HG02884 (cell line): ENCODE measurements around the gene FBXL15.

Experiments
- ATAC-seq: cut with Tn5 transposase; IDR thresholded peaks from one replicate; pipeline ENCODE4 v1.9.1; 2021; ENCODE audit warnings: mild to moderate bottlenecking, moderate library complexity; ENCODE audit not compliant: unreplicated experiment

The FBXL15 gene

DNA sequence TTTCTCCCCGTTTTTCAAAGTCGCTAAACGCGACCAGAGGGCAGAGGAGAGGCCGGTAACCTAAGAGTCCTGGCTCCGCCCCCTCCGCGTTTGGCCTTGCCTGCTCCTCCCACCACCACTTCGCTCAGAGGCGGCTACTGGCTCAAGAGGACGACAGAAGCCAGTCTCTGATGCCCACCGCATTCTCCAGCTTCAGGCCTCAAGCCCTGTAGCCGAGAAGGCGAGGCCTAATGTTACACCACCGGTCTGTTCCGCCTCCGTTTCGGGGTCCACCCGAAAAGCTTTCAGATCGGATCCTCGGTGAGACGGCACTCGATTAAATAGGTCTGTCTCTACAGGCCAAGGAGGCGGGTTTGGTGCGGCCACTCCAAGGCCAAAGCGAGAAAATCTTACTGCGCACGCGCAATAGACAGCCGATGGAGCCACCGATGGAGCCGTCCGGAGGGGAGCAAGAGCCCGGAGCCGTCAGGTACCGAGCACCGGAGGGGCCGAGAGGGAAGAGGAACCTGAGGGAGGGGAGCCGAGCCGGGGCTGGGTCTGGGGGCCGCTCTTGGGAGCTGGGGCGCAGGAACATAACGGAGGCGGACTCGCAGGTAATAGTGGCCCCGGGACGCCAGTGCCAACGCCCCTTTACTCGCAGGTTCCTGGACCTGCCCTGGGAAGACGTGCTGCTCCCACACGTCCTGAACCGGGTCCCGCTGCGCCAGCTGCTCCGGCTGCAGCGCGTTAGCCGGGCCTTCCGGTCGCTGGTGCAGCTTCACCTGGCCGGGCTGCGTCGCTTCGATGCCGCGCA lies at the start of gene FBXL15:
Gene FBXL15, plus strand, starts transcription at position 123 of the 793 bp plus-strand sequence. Its CDS starts 294 bp downstream, at position 417.
- ATAC-seq = peak; percentile 77

- no peak for ATAC-seq
Measured at GRCh38 chr10:102371295-102371694, 49.3 kb upstream of the FBXL15 start.

- no peak for ATAC-seq
Measured at GRCh38 chr10:102375250-102375649, 45.4 kb upstream of the FBXL15 start.

DNA sequence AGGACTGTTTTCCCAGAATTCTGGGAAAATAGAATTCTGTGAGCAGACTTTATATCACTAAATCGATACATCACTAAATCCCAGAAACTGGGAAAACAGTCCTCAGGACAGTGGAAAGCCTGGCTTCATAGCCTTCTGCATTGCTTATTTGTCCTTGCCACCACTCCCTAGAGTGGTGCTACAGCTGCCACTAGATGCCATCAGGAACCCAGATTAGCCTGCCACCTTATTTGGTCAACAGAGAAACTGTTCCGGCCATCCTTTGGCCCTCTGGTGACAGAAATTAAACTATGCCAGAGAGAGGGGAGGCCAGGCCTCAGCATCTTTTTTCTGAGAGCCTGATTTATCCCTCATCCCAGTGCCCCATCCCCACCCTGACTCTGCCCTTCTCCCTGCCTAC lies 44.8 kb upstream of the FBXL15 start:
- no peak for ATAC-seq

- ATAC-seq = no peak
Measured at GRCh38 chr10:102376901-102377300, 43.7 kb upstream of the FBXL15 start.

DNA sequence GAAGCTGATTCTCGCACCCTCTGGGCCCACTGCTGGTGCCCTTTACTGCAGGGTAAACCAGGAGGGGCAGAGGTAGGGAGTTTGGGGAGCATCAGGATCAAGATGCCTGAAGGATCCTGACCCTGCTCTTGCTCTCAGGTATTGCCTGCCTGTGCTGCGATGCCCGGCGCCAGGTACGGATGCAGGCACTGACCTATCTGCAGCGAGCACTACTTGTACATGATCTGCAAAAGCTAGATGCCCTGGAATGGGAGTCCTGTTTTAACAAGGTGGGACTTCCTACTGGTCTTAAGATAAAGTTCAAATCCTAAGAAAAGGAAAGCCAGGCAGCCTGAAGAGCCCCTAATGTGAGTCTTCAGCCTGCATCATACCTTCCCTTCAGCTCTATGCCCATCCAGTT lies 41.3 kb upstream of the FBXL15 start:
- ATAC-seq = no peak

GRCh38 chr10:102381983-102382382 lies 38.7 kb upstream of the FBXL15 start:
- ATAC-seq = no peak

DNA sequence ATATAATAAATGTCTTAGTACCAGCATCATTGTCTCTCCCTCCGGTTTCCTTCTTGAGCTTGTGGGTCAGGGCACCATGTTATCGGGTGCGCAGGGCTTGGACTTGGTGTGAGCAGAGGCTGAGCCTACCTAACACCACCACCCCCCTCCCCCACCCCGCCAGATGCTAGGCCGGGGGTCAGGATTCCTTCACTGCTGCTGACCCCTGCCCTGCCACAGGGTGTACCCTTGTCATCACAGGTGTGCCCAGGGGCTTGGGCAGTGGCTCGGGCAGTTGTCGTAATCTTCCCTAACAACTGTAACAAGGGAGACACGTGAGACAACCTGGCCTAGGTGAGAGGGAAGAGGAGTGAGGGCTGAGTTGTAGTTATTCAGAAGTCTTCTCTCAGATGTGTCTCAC lies 37.8 kb upstream of the FBXL15 start:
- ATAC-seq = no peak

DNA sequence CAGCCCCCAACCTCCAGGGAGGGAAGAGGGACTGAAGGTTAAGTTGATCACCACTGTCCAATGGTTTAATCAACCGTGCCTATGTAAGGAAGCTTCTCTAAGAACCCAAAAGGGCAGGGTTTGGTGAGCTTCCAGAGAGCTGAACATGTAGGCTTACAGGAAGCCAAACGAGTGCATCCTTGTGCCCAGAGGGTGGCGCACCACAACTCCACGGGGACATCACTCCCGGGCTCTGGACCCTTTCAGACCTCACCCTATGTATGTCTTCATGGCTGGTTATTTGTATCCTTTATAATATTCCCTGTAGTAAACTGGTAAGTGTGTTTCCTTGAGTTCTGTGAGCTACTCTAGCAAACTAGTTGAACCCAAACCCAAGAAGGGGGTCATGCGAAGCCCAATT lies 36.6 kb upstream of the FBXL15 start:
- ATAC-seq = no peak

DNA sequence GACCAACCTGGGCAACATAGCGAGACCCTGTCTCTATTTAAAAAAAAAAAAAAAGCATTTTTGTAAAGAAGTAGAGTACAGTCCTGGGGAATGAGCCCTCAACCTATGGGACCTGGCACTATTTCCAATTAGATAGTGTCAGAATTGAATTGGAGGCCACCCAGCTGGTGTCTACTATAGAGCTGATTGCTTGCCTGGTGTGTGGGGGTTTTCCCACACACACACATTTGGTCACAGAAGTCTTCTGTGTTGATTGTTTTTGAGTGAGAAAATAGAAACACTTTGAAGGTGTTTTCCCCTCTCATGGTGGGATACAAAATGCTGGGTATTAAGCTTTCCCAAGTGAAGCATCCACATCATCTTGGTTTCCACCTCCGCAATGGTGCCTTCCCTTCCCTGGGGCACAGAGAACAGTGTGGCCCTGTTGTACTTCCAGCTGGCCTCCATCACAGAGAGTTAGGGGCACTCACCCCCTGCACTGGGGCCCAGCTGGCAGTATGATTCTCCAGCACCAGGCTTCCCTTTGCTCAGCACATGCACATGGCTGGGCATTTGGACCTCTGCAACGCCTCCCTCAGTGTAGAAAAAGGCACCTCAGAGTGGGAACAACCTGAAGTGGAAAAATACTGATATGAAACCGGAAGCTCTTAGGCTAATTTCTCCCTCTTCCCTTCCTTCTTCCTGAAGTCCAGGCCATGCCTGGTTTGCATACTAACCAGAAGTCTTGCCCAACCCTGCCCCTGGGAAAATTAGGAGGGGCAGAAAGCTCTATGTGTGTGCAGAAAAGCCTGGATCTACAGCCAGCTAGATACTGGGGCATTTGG lies 35.8 kb upstream of the FBXL15 start:
- ATAC-seq = no peak

- ATAC-seq = no peak
Measured at GRCh38 chr10:102389894-102390293, 30.7 kb upstream of the FBXL15 start.

- no peak for ATAC-seq
Measured at GRCh38 chr10:102392306-102392705, 28.3 kb upstream of the FBXL15 start.

GRCh38 chr10:102393411-102394078 lies 27.1 kb upstream of the FBXL15 start:
- no peak for ATAC-seq

- peak; percentile 60 for ATAC-seq
Measured at GRCh38 chr10:102394079-102394800, 26.4 kb upstream of the FBXL15 start.

DNA sequence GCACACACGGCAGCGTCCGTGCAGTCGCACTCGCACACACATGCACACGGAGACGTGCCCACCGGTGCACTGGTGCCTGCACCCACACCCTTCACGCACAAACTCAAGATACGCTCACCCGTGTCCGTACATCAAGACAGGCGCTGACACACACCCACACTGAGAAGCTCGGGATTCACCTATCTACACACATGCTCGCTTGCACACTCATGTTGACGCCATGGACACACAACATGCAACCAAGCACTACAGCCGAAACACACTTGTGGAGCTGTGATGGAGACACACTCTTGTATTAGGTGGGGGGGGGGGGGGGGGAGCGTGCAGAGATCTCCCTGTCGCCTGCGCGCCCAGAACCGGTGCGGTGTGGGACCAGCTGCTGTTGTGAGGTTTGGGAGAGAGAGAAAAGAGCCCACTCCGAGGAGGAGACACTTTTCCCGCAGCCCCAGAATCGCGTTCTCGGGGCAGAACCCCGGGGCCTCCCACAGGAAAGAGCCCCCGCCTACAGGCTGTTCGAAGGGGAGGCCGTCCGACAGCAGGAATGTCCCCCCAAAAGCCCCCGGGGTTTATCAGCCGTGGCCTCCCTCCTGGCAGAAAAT lies 25.7 kb upstream of the FBXL15 start:
- ATAC-seq = no peak

GRCh38 chr10:102395400-102396316 lies 25.0 kb upstream of the FBXL15 start, which contains the start of gene NFKB2:
TSS of gene NFKB2 (plus strand) at chr10:102395705. CDS start at chr10:102395960, 255 bp downstream.
- ATAC-seq = no peak

DNA sequence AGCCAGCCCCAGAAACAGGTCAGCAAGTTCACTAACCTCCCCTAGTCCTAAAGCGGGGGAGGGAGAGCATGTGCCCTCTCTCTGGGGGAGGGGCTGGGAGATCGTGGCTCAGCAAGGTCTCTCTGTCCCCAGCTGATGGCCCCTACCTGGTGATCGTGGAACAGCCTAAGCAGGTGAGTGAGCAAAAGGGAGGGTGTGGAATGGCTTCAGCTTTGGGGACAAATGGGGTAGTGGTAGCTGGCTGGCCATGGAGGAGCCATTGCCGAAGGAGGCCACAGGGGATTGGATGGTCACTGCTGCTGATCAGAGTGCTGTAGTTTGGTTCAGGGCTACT lies 24.4 kb upstream of the FBXL15 start:
- no peak for ATAC-seq

DNA sequence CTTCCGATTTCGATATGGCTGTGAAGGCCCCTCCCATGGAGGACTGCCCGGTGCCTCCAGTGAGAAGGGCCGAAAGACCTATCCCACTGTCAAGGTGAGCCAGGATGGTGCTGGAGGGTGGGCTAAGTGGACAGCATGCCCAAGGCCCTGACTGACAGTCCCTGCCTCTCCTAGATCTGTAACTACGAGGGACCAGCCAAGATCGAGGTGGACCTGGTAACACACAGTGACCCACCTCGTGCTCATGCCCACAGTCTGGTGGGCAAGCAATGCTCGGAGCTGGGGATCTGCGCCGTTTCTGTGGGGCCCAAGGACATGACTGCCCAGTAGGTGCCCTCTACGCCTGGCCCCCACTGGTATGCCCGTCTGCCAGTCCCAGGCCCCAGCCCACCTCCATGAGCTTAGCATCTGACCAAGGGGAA lies 23.9 kb upstream of the FBXL15 start:
- ATAC-seq = no peak
